GM23338 (cell line): ENCODE results near the gene HDAC6. TPM values are rescaled to one million over a fixed set of nuclear protein-coding genes. Genes with fewer than 3 reads are reported as not detected.

Experiments used
- ATAC-seq: fragments of 200-7000 bp; cut with Tn5 transposase; 3 replicates; pipeline ENCODE4 v1.9.1; 2020
- DNase-seq: peaks from one replicate; pipeline ENCODE4 v3.0.0-alpha.2; 2015; ENCODE audit warnings: low spot score
- H2AFZ ChIP-seq: fragments of 200-600 bp; sonication (generic); 2 replicates; pipeline ENCODE4 v1.8.0; 2016; ENCODE audit warnings: antibody characterized with exemption, mild to moderate bottlenecking, moderate library complexity
- H3F3A ChIP-seq: fragments of 200-600 bp; sonication (generic); replicated peaks from 2 replicates; pipeline ENCODE4 v1.8.0; 2017; ENCODE audit warnings: antibody characterized with exemption, mixed run types, low read depth
- H3K27ac ChIP-seq: fragments of 200-600 bp; sonication (generic); 2 replicates; pipeline ENCODE4 v1.6.1; 2016; ENCODE audit warnings: low read depth
- H3K27me3 ChIP-seq: fragments of 200-600 bp; sonication (generic); 2 replicates; pipeline ENCODE4 v1.8.0; 2016; ENCODE audit warnings: mild to moderate bottlenecking, mixed run types, moderate library complexity; ENCODE audit not compliant: insufficient read depth
- H3K36me3 ChIP-seq: fragments of 200-600 bp; sonication (generic); 2 replicates; pipeline ENCODE4 v1.8.0; 2016; ENCODE audit warnings: mild to moderate bottlenecking; ENCODE audit not compliant: insufficient read depth
- H3K4me1 ChIP-seq: fragments of 200-600 bp; sonication (generic); 2 replicates; pipeline ENCODE4 v1.8.0; 2016; ENCODE audit warnings: mild to moderate bottlenecking, moderate library complexity; ENCODE audit not compliant: insufficient read depth
- H3K4me2 ChIP-seq: fragments of 200-600 bp; sonication (generic); 2 replicates; pipeline ENCODE4 v1.7.1; 2017; ENCODE audit warnings: mixed run types
- H3K4me3 ChIP-seq: fragments of 200-600 bp; sonication (generic); 2 replicates; pipeline ENCODE4 v1.6.1; 2016; ENCODE audit warnings: mixed run types
- H3K79me2 ChIP-seq: fragments of 200-600 bp; sonication (generic); replicated peaks from 2 replicates; pipeline ENCODE4 v1.8.0; 2017; ENCODE audit warnings: mild to moderate bottlenecking; ENCODE audit not compliant: insufficient read depth
- H3K9me2 ChIP-seq: fragments of 200-600 bp; sonication (generic); 2 replicates; pipeline ENCODE4 v1.8.0; 2017; ENCODE audit not compliant: insufficient read depth
- H4K20me1 ChIP-seq: fragments of 200-600 bp; sonication (generic); replicated peaks from 2 replicates; pipeline ENCODE4 v1.8.0; 2017; ENCODE audit warnings: mild to moderate bottlenecking; ENCODE audit not compliant: insufficient read depth
- H3K27ac Mint-ChIP-seq: 2 replicates; pipeline ENCODE4 v1.8.0; 2020; ENCODE audit warnings: inconsistent platforms, mild to moderate bottlenecking, moderate library complexity, mixed read lengths
- H3K27me3 Mint-ChIP-seq: 3 replicates; pipeline ENCODE4 v1.8.0; 2022; ENCODE audit warnings: low read depth, mild to moderate bottlenecking, moderate library complexity, mixed read lengths, inconsistent platforms; ENCODE audit not compliant: insufficient read depth, poor library complexity
- H3K36me3 Mint-ChIP-seq: 3 replicates; pipeline ENCODE4 v1.8.0; 2021; ENCODE audit warnings: low read depth, mild to moderate bottlenecking, inconsistent platforms, moderate library complexity, mixed read lengths
- H3K4me1 Mint-ChIP-seq: 3 replicates; pipeline ENCODE4 v1.8.0; 2020; ENCODE audit warnings: mild to moderate bottlenecking, inconsistent platforms, mixed read lengths
- H3K4me3 Mint-ChIP-seq: 3 replicates; pipeline ENCODE4 v1.8.0; 2021; ENCODE audit warnings: moderate library complexity, mild to moderate bottlenecking, inconsistent platforms, mixed read lengths
- H3K9me3 Mint-ChIP-seq: 3 replicates; pipeline ENCODE4 v1.8.0; 2020; ENCODE audit warnings: moderate library complexity, mild to moderate bottlenecking, inconsistent platforms, mixed read lengths
- CREB1 ChIP-seq: fragments of 250-450 bp; sonication (Bioruptor Pico); IDR thresholded peaks from 2 replicates; pipeline ENCODE4 v1.5.0; 2020; ENCODE audit warnings: low read depth, mild to moderate bottlenecking, moderate library complexity
- EZH2phosphoT487 ChIP-seq: fragments of 200-600 bp; sonication (generic); IDR thresholded peaks from one replicate; pipeline ENCODE4 v1.8.1; 2018; ENCODE audit warnings: antibody characterized with exemption; ENCODE audit not compliant: unreplicated experiment
- JUNB ChIP-seq: IDR thresholded peaks from one replicate; pipeline ENCODE4 v1.6.1; 2016; ENCODE audit warnings: antibody characterized with exemption; ENCODE audit not compliant: unreplicated experiment
- NANOG ChIP-seq: IDR thresholded peaks from 2 replicates; pipeline ENCODE4 v1.6.1; 2016; ENCODE audit warnings: antibody characterized with exemption, borderline replicate concordance
- POLR2AphosphoS5 ChIP-seq: IDR thresholded peaks from 2 replicates; pipeline ENCODE4 v1.6.1; 2016; ENCODE audit warnings: antibody characterized with exemption, low read depth
- REST ChIP-seq: IDR thresholded peaks from one replicate; pipeline ENCODE4 v1.6.1; 2018; ENCODE audit warnings: antibody characterized with exemption; ENCODE audit not compliant: unreplicated experiment
- STAT1 ChIP-seq: IDR thresholded peaks from one replicate; pipeline ENCODE4 v1.6.1; 2016; ENCODE audit warnings: antibody characterized with exemption; ENCODE audit not compliant: unreplicated experiment
- ZNF331 ChIP-seq: fragments of 250-450 bp; sonication (Bioruptor Pico); IDR thresholded peaks from 2 replicates; pipeline ENCODE4 v1.5.0; 2020; ENCODE audit warnings: low read depth, mild to moderate bottlenecking, moderate library complexity
- polyA plus RNA-seq: library from polyadenylated mRNA; unstranded; fragments of >200 nt; fragmentation: Nextera tagmentation; extraction: Ambion mirVana; gene quantifications from 2 replicates; pipeline ENCODE4 v1.2.1, GENCODE V29; 2016
- total RNA-seq: library from RNA; depleted of rRNA; stranded (reverse); fragments of >200 nt; shearing (Covaris generic); gene quantifications from 2 replicates; pipeline ENCODE4 v1.2.3, GENCODE V29; 2014
- TF ChIP-seq, protein P1 (sequence below): IDR thresholded peaks from 2 replicates; pipeline ENCODE4 v1.6.1; 2016; ENCODE audit warnings: antibody characterized with exemption
- TF ChIP-seq, protein P2 (sequence below), 2 experiments: fragments of 200-600 bp in 1 of 2; sonication (generic) in 1 of 2; conservative IDR thresholded peaks; 2 replicates each; pipeline versions ENCODE4 v1.5.1 to v1.6.1; 2016 to 2017; ENCODE audit warnings: antibody characterized with exemption in 2 of 2, low read depth in 2 of 2, mild to moderate bottlenecking in 2 of 2, moderate library complexity in 1 of 2

The HDAC6 gene
- total and polyA plus RNA-seq, 2 experiments from 2014 or later, result 33.0 to 49.8 TPM

DNA sequence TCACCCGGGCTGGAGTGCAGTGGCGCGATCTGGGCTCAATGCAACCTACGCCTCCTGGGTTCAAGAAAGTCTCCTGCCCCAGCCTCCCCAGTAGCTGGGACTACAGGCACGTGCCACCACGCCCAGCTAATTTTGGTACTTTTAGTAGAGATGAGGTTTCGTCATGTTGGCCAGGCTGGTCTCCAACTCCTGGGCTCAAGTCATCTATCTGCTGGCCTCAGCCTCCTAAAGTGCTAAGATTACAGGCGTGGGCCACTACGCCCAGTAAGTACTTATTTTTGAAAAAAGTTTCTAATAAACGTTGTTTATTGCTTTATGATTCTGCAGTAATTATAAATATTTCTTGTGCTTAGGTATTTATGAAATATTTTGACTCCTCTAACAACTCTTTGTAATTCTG is 37.8 kb downstream of the HDAC6 start (continued):
- TF ChIP-seq REST (no peak), STAT1 (no peak), EZH2phosphoT487 (no peak)

DNA sequence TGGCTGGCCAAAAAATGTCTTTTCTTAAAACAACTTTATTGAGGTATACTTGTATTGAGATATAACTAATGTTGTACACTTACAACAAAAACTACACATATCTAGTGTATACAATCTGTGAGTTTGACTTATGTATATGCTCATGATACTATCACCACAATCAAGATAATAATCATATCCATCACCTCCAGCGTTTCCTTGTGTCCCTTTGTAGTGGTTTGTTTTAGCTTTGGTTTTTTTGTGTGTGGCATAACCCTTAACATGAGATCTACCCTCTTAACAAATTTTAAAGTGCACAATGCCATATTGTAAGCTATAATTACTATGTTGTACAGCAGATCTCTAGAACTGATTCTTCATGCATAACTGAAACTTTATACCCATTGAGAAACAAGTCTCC is 47.0 kb downstream of the HDAC6 start:
- Mint-ChIP-seq H3K27me3 (peaks cover 2% of the 10 kb centered on the region), H3K9me3 (peaks cover 18% of the 10 kb centered on the region), H3K36me3 (peaks cover 7% of the 10 kb centered on the region; the same call in 2 of the 3 replicates), H3K27ac (no peak overlapping the region), H3K4me1 (no peaks in the 10 kb centered on the region), H3K4me3 (no peak overlapping the region)
- no peaks in the 10 kb centered on the region for H3F3A ChIP-seq
- ATAC-seq (no peak), DNase-seq (no peak)
- H3K27me3 ChIP-seq, result no peaks in the 10 kb centered on the region
- no peaks in the 10 kb centered on the region for H3K9me2 ChIP-seq
- no peak overlapping the region for H3K4me3 ChIP-seq
- no peak overlapping the region for H3K27ac ChIP-seq
- H3K36me3 ChIP-seq, result no peaks in the 10 kb centered on the region
- no peaks in the 10 kb centered on the region for H4K20me1 ChIP-seq
- H3K4me1 ChIP-seq, result no peaks in the 10 kb centered on the region
- H3K79me2 ChIP-seq, result no peaks in the 10 kb centered on the region
- H3K4me2 ChIP-seq, result no peak overlapping the region
- H2AFZ ChIP-seq, result no peak overlapping the region
- TF ChIP-seq ZNF331 (CRISPR knock-in tag), result no peak
- TF ChIP-seq REST, result no peak
- TF ChIP-seq, protein P1, sequence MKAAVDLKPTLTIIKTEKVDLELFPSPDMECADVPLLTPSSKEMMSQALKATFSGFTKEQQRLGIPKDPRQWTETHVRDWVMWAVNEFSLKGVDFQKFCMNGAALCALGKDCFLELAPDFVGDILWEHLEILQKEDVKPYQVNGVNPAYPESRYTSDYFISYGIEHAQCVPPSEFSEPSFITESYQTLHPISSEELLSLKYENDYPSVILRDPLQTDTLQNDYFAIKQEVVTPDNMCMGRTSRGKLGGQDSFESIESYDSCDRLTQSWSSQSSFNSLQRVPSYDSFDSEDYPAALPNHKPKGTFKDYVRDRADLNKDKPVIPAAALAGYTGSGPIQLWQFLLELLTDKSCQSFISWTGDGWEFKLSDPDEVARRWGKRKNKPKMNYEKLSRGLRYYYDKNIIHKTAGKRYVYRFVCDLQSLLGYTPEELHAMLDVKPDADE, result no peak
- TF ChIP-seq, protein P2, sequence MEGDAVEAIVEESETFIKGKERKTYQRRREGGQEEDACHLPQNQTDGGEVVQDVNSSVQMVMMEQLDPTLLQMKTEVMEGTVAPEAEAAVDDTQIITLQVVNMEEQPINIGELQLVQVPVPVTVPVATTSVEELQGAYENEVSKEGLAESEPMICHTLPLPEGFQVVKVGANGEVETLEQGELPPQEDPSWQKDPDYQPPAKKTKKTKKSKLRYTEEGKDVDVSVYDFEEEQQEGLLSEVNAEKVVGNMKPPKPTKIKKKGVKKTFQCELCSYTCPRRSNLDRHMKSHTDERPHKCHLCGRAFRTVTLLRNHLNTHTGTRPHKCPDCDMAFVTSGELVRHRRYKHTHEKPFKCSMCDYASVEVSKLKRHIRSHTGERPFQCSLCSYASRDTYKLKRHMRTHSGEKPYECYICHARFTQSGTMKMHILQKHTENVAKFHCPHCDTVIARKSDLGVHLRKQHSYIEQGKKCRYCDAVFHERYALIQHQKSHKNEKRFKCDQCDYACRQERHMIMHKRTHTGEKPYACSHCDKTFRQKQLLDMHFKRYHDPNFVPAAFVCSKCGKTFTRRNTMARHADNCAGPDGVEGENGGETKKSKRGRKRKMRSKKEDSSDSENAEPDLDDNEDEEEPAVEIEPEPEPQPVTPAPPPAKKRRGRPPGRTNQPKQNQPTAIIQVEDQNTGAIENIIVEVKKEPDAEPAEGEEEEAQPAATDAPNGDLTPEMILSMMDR (conservative IDR thresholded peaks at IDR 0.05; ENCODE audit: low read depth in 2 of 2), result no peak
- TF ChIP-seq POLR2AphosphoS5, result no peak
- TF ChIP-seq NANOG, result no peak
- TF ChIP-seq JUNB, result no peak
- TF ChIP-seq CREB1 (CRISPR knock-in tag), result no peak
